ENCODE data around the gene SCYL2. TPM values are rescaled to one million over a fixed set of nuclear protein-coding genes. Genes with fewer than 3 reads are reported as not detected.

The SCYL2 gene
- total RNA-seq, 1 experiment from 2014 or later, result 41.4 TPM

- Histone ChIP-seq H3K79me1 (ENCODE audit: insufficient read depth, low read depth, low read length, poor library complexity, severe bottlenecking) (no peaks in the 10 kb centered on the region), H3K27ac (ENCODE audit: insufficient read length, low read depth, low read length) (no peak overlapping the region), H4K8ac (replicated peaks; ENCODE audit: insufficient read length, low read depth, low read length) (no peak overlapping the region), H3K79me2 (ENCODE audit: insufficient read depth, low read length) (no peaks in the 10 kb centered on the region), H4K5ac (ENCODE audit: insufficient read length, low read depth, low read length) (no peak overlapping the region), H3K23me2 (ENCODE audit: insufficient read length, low read depth, low read length, poor library complexity, severe bottlenecking) (no peaks in the 10 kb centered on the region), H3K9me3 (ENCODE audit: control insufficient read depth, low read depth, low read length) (no peaks in the 10 kb centered on the region), H3K4me2 (ENCODE audit: insufficient read depth, insufficient read length, low read length) (no peak overlapping the region), H2BK15ac (ENCODE audit: low read depth, low read length) (no peak overlapping the region), H3K27me3 (ENCODE audit: insufficient read depth, low read length) (no peaks in the 10 kb centered on the region), H3K18ac (ENCODE audit: insufficient read length, low read depth, low read length) (no peak overlapping the region), H4K91ac (ENCODE audit: insufficient read length, low read depth, low read length) (no peak overlapping the region), H2BK5ac (ENCODE audit: insufficient read length, low read length) (no peak overlapping the region), H3T11ph (ENCODE audit: low read length) (no peak overlapping the region), H4K20me1 (ENCODE audit: control insufficient read depth, insufficient read depth, insufficient read length) (no peaks in the 10 kb centered on the region), H3K14ac (ENCODE audit: insufficient read depth, low read length) (no peak overlapping the region), H2AK5ac (ENCODE audit: insufficient read length, low read length) (no peak overlapping the region), H3K23ac (ENCODE audit: insufficient read length, low read depth, low read length) (no peak overlapping the region), H2BK20ac (ENCODE audit: low read depth, low read length, poor library complexity, severe bottlenecking) (no peak overlapping the region), H3K56ac (ENCODE audit: insufficient read length, low read depth, low read length) (no peak overlapping the region), H3K9ac (ENCODE audit: extremely low read depth, insufficient read length, low read length) (no peak overlapping the region), H2BK120ac (ENCODE audit: low read depth, low read length, poor library complexity, severe bottlenecking) (no peak overlapping the region), H2BK12ac (ENCODE audit: insufficient read length, low read depth, low read length) (no peak overlapping the region), H3K4ac (ENCODE audit: low read depth, low read length) (no peak overlapping the region), H3K4me1 (ENCODE audit: insufficient read depth, low read length) (no peaks in the 10 kb centered on the region), H2AFZ (ENCODE audit: low read length) (no peak overlapping the region)
- Mint-ChIP-seq H3K27ac (no peak overlapping the region), H3K27me3 (ENCODE audit: low read depth) (no peaks in the 10 kb centered on the region), H3K36me3 (ENCODE audit: insufficient read depth in 1 of 3, low read depth in 3 of 3) (peaks cover 21 to 24% (median 23%) of the 10 kb centered on the region in 3 experiments), H3K9me3 (peaks cover 4 to 8% of the 10 kb centered on the region in 2 experiments; a peak in 4 of 5 replicates), H3K4me1 (no peaks in the 10 kb centered on the region), H3K4me3 (no peak overlapping the region)
- no peak for DNase-seq
- TF ChIP-seq CTCF (conservative IDR thresholded peaks at IDR 0.05), result no peak
- WGBS (ENCODE audit: extremely low coverage, insufficient read length, low lambda C conversion rate), result no CpG with 5 or more reads among the region's 3 CpGs
Observed at GRCh38 chr12:100290016-100290415, 23.0 kb downstream of the SCYL2 start.

Data from H9 (cell line).